Testis (tissue), 3 donors: ENCODE measurements around the gene POLD2. TPM values are rescaled to one million over a fixed set of nuclear protein-coding genes. Genes with fewer than 3 reads are reported as not detected.

ENCODE experiments used
- DNase-seq: peaks from one replicate; pipeline ENCODE4 v3.0.0-alpha.2; 2019
- H3K27ac ChIP-seq, 2 donors: fragments of 200-600 bp; sonication (generic); one replicate each; pipeline ENCODE4 v1.5.1; 2019
- H3K27me3 ChIP-seq: fragments of 200-600 bp; sonication (generic); one replicate; pipeline ENCODE4 v1.5.1; 2019
- H3K36me3 ChIP-seq: fragments of 200-600 bp; sonication (generic); one replicate; pipeline ENCODE4 v1.5.1; 2017; ENCODE audit warnings: low read depth; ENCODE audit errors: missing control alignments
- H3K4me1 ChIP-seq: fragments of 200-600 bp; sonication (generic); one replicate; pipeline ENCODE4 v1.5.1; 2019
- H3K4me3 ChIP-seq, 2 donors: fragments of 200-600 bp; sonication (generic); one replicate each; pipeline ENCODE4 v1.5.1; 2017 to 2019
- H3K9me3 ChIP-seq: fragments of 200-600 bp; sonication (generic); one replicate; pipeline ENCODE4 v1.5.1; 2017
- CTCF ChIP-seq, 3 experiments: fragments of 450-650 bp in 2 of 3; fragments of 200-600 bp in 1 of 3; sonication (generic) in 1 of 3; IDR thresholded peaks; one replicate each; pipeline ENCODE4 v1.5.1; 2016 to 2019; ENCODE audit warnings: antibody characterized with exemption in 3 of 3, mild to moderate bottlenecking in 2 of 3, moderate library complexity in 1 of 3
- POLR2A ChIP-seq: fragments of 450-650 bp; IDR thresholded peaks from one replicate; pipeline ENCODE4 v1.6.1; 2017; ENCODE audit warnings: antibody characterized with exemption, mild to moderate bottlenecking, moderate library complexity
- WGBS, 2 donors: methylation state at CpG; one replicate each; pipeline ENCODE4 v1.1.5; 2018; 5-methylcytosine and 5-hydroxymethylcytosine counted together
- intact Hi-C: fragments of 100-400 bp; cut with DNase I; formaldehyde crosslinking; loops from one replicate; pipeline ENCODE4 v1.15.1; 2023; ENCODE audit warnings: low total_unique reads
- polyA plus RNA-seq: library from polyadenylated mRNA; stranded (reverse); fragments of 350-450 nt; fragmentation: Illumina TruSeq; extraction: RNeasy Lipid Tissue Mini Kit (QIAGEN cat#74804); gene quantifications from one replicate; pipeline ENCODE4 v1.2.3, GENCODE V29; 2014; ENCODE audit warnings: low read depth, low replicate concordance; ENCODE audit not compliant: insufficient read depth
- total RNA-seq, 2 donors: library from RNA; depleted of rRNA; stranded (reverse); fragments of >200 nt; gene quantifications; one replicate each; pipeline ENCODE4 v1.2.3, GENCODE V29; 2016

The POLD2 gene
- total and polyA plus RNA-seq, 3 donors from 2014 or later, result 59.4 to 117 (median 61.9) TPM

- Histone ChIP-seq H3K27me3 (no peaks in the 10 kb centered on the region), H3K27ac (peak overlapping the region in 1 of 2 donors; percentile 94), H3K36me3 (no peaks in the 10 kb centered on the region), H3K4me1 (peaks cover 6% of the 10 kb centered on the region), H3K9me3 (no peaks in the 10 kb centered on the region), H3K4me3 (no peak overlapping the region)
- intact Hi-C loops, result no loop called here
- 75 to 91% methylated on average over 4 to 17 of the region's 18 CpGs for WGBS, 2 donors
- no peak for TF ChIP-seq CTCF (IDR thresholded peaks at IDR 0.05)
- no peak for TF ChIP-seq POLR2A
- DNase-seq, result no peak
These were observed 16.0 kb downstream of the POLD2 start for GRCh38 chr7:44107116-44107960.

- intact Hi-C loops, result no loop called here
- H3K4me1 ChIP-seq, result peaks cover 9% of the 10 kb centered on the region
- H3K36me3 ChIP-seq, result no peaks in the 10 kb centered on the region
- no peak for DNase-seq
- H3K4me3 ChIP-seq, result no peak overlapping the region
- peak overlapping the region in 1 of 2 donors; percentile 94 for H3K27ac ChIP-seq
- 81 to 88% methylated on average over 6 to 10 of the region's 10 CpGs for WGBS, 2 donors
- H3K27me3 ChIP-seq, result no peaks in the 10 kb centered on the region
- no peak for TF ChIP-seq POLR2A
- TF ChIP-seq CTCF (IDR thresholded peaks at IDR 0.05), result no peak
- H3K9me3 ChIP-seq, result no peaks in the 10 kb centered on the region
These were observed 16.9 kb downstream of the POLD2 start for GRCh38 chr7:44106311-44107065.

- DNase-seq, result no peak
- Histone ChIP-seq H3K4me1 (peaks cover 10% of the 10 kb centered on the region), H3K9me3 (no peaks in the 10 kb centered on the region), H3K4me3 (no peak overlapping the region), H3K36me3 (no peaks in the 10 kb centered on the region), H3K27ac (peak overlapping the region; percentile 80 to 94), H3K27me3 (no peaks in the 10 kb centered on the region)
- WGBS, 2 donors, result 75 to 83% methylated on average over 2 of the region's 2 CpGs
- intact Hi-C loops, result no loop called here
- TF ChIP-seq CTCF (IDR thresholded peaks at IDR 0.05) (no peak), POLR2A (no peak)
These were observed 17.5 kb downstream of the POLD2 start for GRCh38 chr7:44105832-44106231.

GRCh38 chr7:44104860-44105771 lies 18.2 kb downstream of the POLD2 start:
- TF ChIP-seq POLR2A, result no peak
- TF ChIP-seq CTCF (IDR thresholded peaks at IDR 0.05), result no peak
- Histone ChIP-seq H3K4me3 (peak overlapping the region; percentile 61 to 66), H3K36me3 (no peaks in the 10 kb centered on the region), H3K27me3 (no peaks in the 10 kb centered on the region), H3K27ac (peak overlapping the region; percentile 80 to 94), H3K4me1 (peaks cover 14% of the 10 kb centered on the region), H3K9me3 (no peaks in the 10 kb centered on the region)
- 19 to 30% methylated on average over 7 to 28 of the region's 28 CpGs for WGBS, 2 donors
- intact Hi-C loops, result no loop called here
- DNase-seq, result no peak
